Spinal cord (tissue), 10 donors: ENCODE measurements around the gene SCUBE3. TPM values are rescaled to one million over a fixed set of nuclear protein-coding genes. Genes with fewer than 3 reads are reported as not detected.

Experiments
- DNase-seq, 6 donors: peaks; one replicate each; pipeline versions ENCODE4 v3.0.0 to v3.0.0-alpha.2; 2013 to 2015; ENCODE audit warnings: low spot score in 6 of 6, low read depth in 4 of 6
- H3K27ac ChIP-seq: one replicate; pipeline ENCODE4 v1.5.1; 2013; ENCODE audit warnings: low read depth, low read length, control low read depth
- H3K27me3 ChIP-seq: one replicate; pipeline ENCODE4 v1.6.1; 2013; ENCODE audit warnings: low read length; ENCODE audit not compliant: control insufficient read depth, insufficient read depth
- H3K36me3 ChIP-seq: one replicate; pipeline ENCODE4 v1.6.1; 2013; ENCODE audit warnings: low read length; ENCODE audit not compliant: control insufficient read depth, insufficient read depth
- H3K4me1 ChIP-seq: one replicate; pipeline ENCODE4 v1.6.1; 2013; ENCODE audit warnings: low read length; ENCODE audit not compliant: control insufficient read depth, insufficient read depth
- H3K4me3 ChIP-seq: one replicate; pipeline ENCODE4 v1.5.1; 2013; ENCODE audit warnings: low read depth, low read length, control low read depth
- H3K9me3 ChIP-seq: one replicate; pipeline ENCODE4 v1.6.1; 2013; ENCODE audit warnings: low read length; ENCODE audit not compliant: control insufficient read depth, insufficient read depth
- WGBS: methylation state at CpG from one replicate; pipeline ENCODE4 v1.1.5; 2013; ENCODE audit warnings: missing lambda C conversion rate; ENCODE audit not compliant: insufficient coverage; 5-methylcytosine and 5-hydroxymethylcytosine counted together
- polyA plus RNA-seq, 2 donors: library from polyadenylated mRNA; unstranded; fragments of 120-200 nt; gene quantifications; one replicate each; pipeline ENCODE4 v1.2.1, GENCODE V29; 2013; ENCODE audit not compliant: insufficient read length in 2 of 2
- total RNA-seq, 2 donors: library from RNA; depleted of rRNA in 1 of 2; stranded (reverse); fragments of 120-200 nt in 1 of 2; fragments of >200 nt in 1 of 2; gene quantifications; one replicate each; pipeline versions ENCODE4 v1.2.3 to v1.2.4, GENCODE V29; 2013 to 2014
- donor health status: healthy.

SCUBE3 gene
- total and polyA plus RNA-seq, 4 donors = 4.4 to 11.5 (median 7.9) TPM

GRCh38 chr6:35230498-35230897 lies 16.7 kb downstream of the SCUBE3 start:
- Histone ChIP-seq H3K4me1 (peaks cover 16% of the 10 kb centered on the region), H3K9me3 (no peaks in the 10 kb centered on the region), H3K4me3 (no peak overlapping the region), H3K27me3 (no peaks in the 10 kb centered on the region), H3K36me3 (peaks cover 21% of the 10 kb centered on the region), H3K27ac (no peak overlapping the region)
- WGBS = 100% methylated on average over 1 of the region's 1 CpG
- no peak for DNase-seq

GRCh38 chr6:35230950-35231349 lies 17.2 kb downstream of the SCUBE3 start:
- DNase-seq = peak in 1 of 6 donors; percentile 64
- H3K9me3 ChIP-seq = no peaks in the 10 kb centered on the region
- peaks cover 23% of the 10 kb centered on the region for H3K36me3 ChIP-seq
- H3K4me1 ChIP-seq = peaks cover 16% of the 10 kb centered on the region
- H3K27ac ChIP-seq = no peak overlapping the region
- WGBS = no CpG with 5 or more reads among the region's 1 CpG
- H3K4me3 ChIP-seq = no peak overlapping the region
- no peaks in the 10 kb centered on the region for H3K27me3 ChIP-seq

GRCh38 chr6:35231563-35231962 lies 17.8 kb downstream of the SCUBE3 start:
- peaks cover 16% of the 10 kb centered on the region for H3K4me1 ChIP-seq
- no peaks in the 10 kb centered on the region for H3K27me3 ChIP-seq
- DNase-seq = no peak
- 99% methylated on average over 7 of the region's 7 CpGs for WGBS
- no peaks in the 10 kb centered on the region for H3K9me3 ChIP-seq
- no peak overlapping the region for H3K4me3 ChIP-seq
- H3K36me3 ChIP-seq = peaks cover 26% of the 10 kb centered on the region
- H3K27ac ChIP-seq = no peak overlapping the region

GRCh38 chr6:35234901-35235300 lies 21.1 kb downstream of the SCUBE3 start:
- 81% methylated on average over 4 of the region's 4 CpGs for WGBS
- Histone ChIP-seq H3K4me1 (peaks cover 23% of the 10 kb centered on the region), H3K36me3 (peaks cover 43% of the 10 kb centered on the region), H3K27me3 (no peaks in the 10 kb centered on the region), H3K27ac (no peak overlapping the region), H3K9me3 (no peaks in the 10 kb centered on the region), H3K4me3 (no peak overlapping the region)
- DNase-seq = no peak

GRCh38 chr6:35236223-35236622 lies 22.5 kb downstream of the SCUBE3 start:
- no peak overlapping the region for H3K27ac ChIP-seq
- H3K9me3 ChIP-seq = no peaks in the 10 kb centered on the region
- no peak for DNase-seq
- H3K4me1 ChIP-seq = peaks cover 19% of the 10 kb centered on the region
- H3K4me3 ChIP-seq = no peak overlapping the region
- H3K36me3 ChIP-seq = peaks cover 38% of the 10 kb centered on the region
- whole genome bisulfite sequencing = 98% methylated on average over 4 of the region's 5 CpGs
- no peaks in the 10 kb centered on the region for H3K27me3 ChIP-seq

GRCh38 chr6:35237476-35237875 lies 23.7 kb downstream of the SCUBE3 start:
- Histone ChIP-seq H3K27ac (no peak overlapping the region), H3K27me3 (no peaks in the 10 kb centered on the region), H3K4me1 (peaks cover 19% of the 10 kb centered on the region), H3K4me3 (no peak overlapping the region), H3K9me3 (no peaks in the 10 kb centered on the region), H3K36me3 (peaks cover 43% of the 10 kb centered on the region)
- 0% methylated on average over 1 of the region's 3 CpGs for WGBS
- DNase-seq = no peak

- 50% methylated on average over 2 of the region's 3 CpGs for WGBS
- no peaks in the 10 kb centered on the region for H3K9me3 ChIP-seq
- no peaks in the 10 kb centered on the region for H3K27me3 ChIP-seq
- H3K27ac ChIP-seq = no peak overlapping the region
- peaks cover 19% of the 10 kb centered on the region for H3K4me1 ChIP-seq
- peak in 1 of 6 donors; percentile 50 for DNase-seq
- H3K4me3 ChIP-seq = no peak overlapping the region
- H3K36me3 ChIP-seq = peaks cover 50% of the 10 kb centered on the region
Observed at GRCh38 chr6:35238843-35239289, 25.1 kb downstream of the SCUBE3 start.

GRCh38 chr6:35239581-35239980 lies 25.8 kb downstream of the SCUBE3 start:
- no peak overlapping the region for H3K4me3 ChIP-seq
- H3K4me1 ChIP-seq = peaks cover 19% of the 10 kb centered on the region
- peaks cover 57% of the 10 kb centered on the region for H3K36me3 ChIP-seq
- no peak overlapping the region for H3K27ac ChIP-seq
- WGBS = 60% methylated on average over 1 of the region's 4 CpGs
- H3K27me3 ChIP-seq = no peaks in the 10 kb centered on the region
- H3K9me3 ChIP-seq = no peaks in the 10 kb centered on the region
- DNase-seq = no peak

- no peaks in the 10 kb centered on the region for H3K9me3 ChIP-seq
- no peak overlapping the region for H3K27ac ChIP-seq
- no peak overlapping the region for H3K4me3 ChIP-seq
- no peaks in the 10 kb centered on the region for H3K27me3 ChIP-seq
- 37% methylated on average over 12 of the region's 12 CpGs for WGBS
- H3K36me3 ChIP-seq = peaks cover 62% of the 10 kb centered on the region
- DNase-seq = peak in 5 of 6 donors; percentile 52 to 93 (median 70)
- peaks cover 19% of the 10 kb centered on the region for H3K4me1 ChIP-seq
Observed at GRCh38 chr6:35240838-35241801, 27.4 kb downstream of the SCUBE3 start.

- H3K9me3 ChIP-seq = no peaks in the 10 kb centered on the region
- H3K27me3 ChIP-seq = no peaks in the 10 kb centered on the region
- no peak overlapping the region for H3K4me3 ChIP-seq
- no peak for DNase-seq
- H3K27ac ChIP-seq = no peak overlapping the region
- WGBS = 93% methylated on average over 5 of the region's 5 CpGs
- peaks cover 68% of the 10 kb centered on the region for H3K36me3 ChIP-seq
- H3K4me1 ChIP-seq = peaks cover 19% of the 10 kb centered on the region
Observed at GRCh38 chr6:35242486-35242885, 28.7 kb downstream of the SCUBE3 start.
